ENCODE measurements around the gene IRF2BP1.
"Not testable (repeated sequence)": the region's sequence is repeated elsewhere in the genome, so short reads cannot be mapped to it uniquely, and the experiment has no call there.

Gene IRF2BP1

GRCh38 chr19:45881082-45881908 lies 4.6 kb downstream of the IRF2BP1 start:
- DNase-seq: no peak

- no peak for DNase-seq
Observed at GRCh38 chr19:45879971-45880370, 6.0 kb downstream of the IRF2BP1 start.

GRCh38 chr19:45879055-45879454 lies 6.9 kb downstream of the IRF2BP1 start:
- no peak for DNase-seq

GRCh38 chr19:45878043-45878794 lies 7.7 kb downstream of the IRF2BP1 start:
- DNase-seq: no peak

- DNase-seq: peak; percentile 28 to 30
Observed at GRCh38 chr19:45876411-45877197, 9.3 kb downstream of the IRF2BP1 start.

- DNase-seq: no peak
Observed at GRCh38 chr19:45876161-45876410, 9.9 kb downstream of the IRF2BP1 start.

GRCh38 chr19:45874620-45874966 lies 11.3 kb downstream of the IRF2BP1 start:
- no peak for DNase-seq

- DNase-seq: no peak
Observed at GRCh38 chr19:45873219-45873772, 12.6 kb downstream of the IRF2BP1 start.

- no peak for DNase-seq
Observed at GRCh38 chr19:45872095-45872919, 13.6 kb downstream of the IRF2BP1 start.

GRCh38 chr19:45870798-45871197 lies 15.1 kb downstream of the IRF2BP1 start:
- no peak for DNase-seq

GRCh38 chr19:45867241-45867640 lies 18.7 kb downstream of the IRF2BP1 start:
- not testable (repeated sequence) for DNase-seq

- no peak for DNase-seq
Observed at GRCh38 chr19:45866400-45867176, 19.4 kb downstream of the IRF2BP1 start.

- DNase-seq: no peak
Observed at GRCh38 chr19:45865269-45865948, 20.5 kb downstream of the IRF2BP1 start.

GRCh38 chr19:45864629-45865082 lies 21.3 kb downstream of the IRF2BP1 start:
- no peak for DNase-seq

GRCh38 chr19:45863840-45864628 lies 21.9 kb downstream of the IRF2BP1 start, which contains the start of gene FOXA3:
FOXA3 (plus strand) TSS chr19:45864326; CDS start chr19:45864457, 131 bp downstream.
- DNase-seq: peak; percentile 52 to 64

- DNase-seq: no peak
Observed at GRCh38 chr19:45863335-45863839, 22.6 kb downstream of the IRF2BP1 start.

GRCh38 chr19:45862564-45863334 lies 23.2 kb downstream of the IRF2BP1 start, which contains the start of gene SYMPK:
SYMPK (minus strand) TSS chr19:45863147; CDS start chr19:45854495, 8,652 bp downstream.
- DNase-seq: peak; percentile 97 to 98

- no peak for DNase-seq
Observed at GRCh38 chr19:45862271-45862563, 23.7 kb downstream of the IRF2BP1 start.

Measured in stimulated activated CD4-positive, alpha-beta T cell treated with anti-CD3 and anti-CD28 coated beads, Interleukin-2, amount 100 ng/mL, for 48 hours (primary cell).